BLaER1 treated with 17β-estradiol and CSF1 and Interleukin-3, amounts not matched to agents 10 nM and 100 nM (cell line): Measurements from ENCODE around the gene SORL1.
"Not testable (repeated sequence)": the region's sequence is repeated elsewhere in the genome, so short reads cannot be mapped to it uniquely, and the experiment has no call there.

Source experiments
- H3K27ac ChIP-seq, 11 experiments: shearing (Covaris generic); formaldehyde crosslinking; 2 replicates each; pipeline ENCODE4 v1.8.1; 2022
- H3K27me3 ChIP-seq, 11 experiments: shearing (Covaris generic); formaldehyde crosslinking; 2 replicates each; pipeline ENCODE4 v1.8.1; 2022
- H3K36me3 ChIP-seq, 11 experiments: shearing (Covaris generic); formaldehyde crosslinking; 2 replicates each; pipeline ENCODE4 v1.8.1; 2022
- H3K4me1 ChIP-seq, 10 experiments: shearing (Covaris generic); formaldehyde crosslinking; 2 replicates each; pipeline ENCODE4 v1.8.1; 2022
- H3K4me2 ChIP-seq, 11 experiments: shearing (Covaris generic); formaldehyde crosslinking; 2 replicates each; pipeline ENCODE4 v1.8.1; 2022
- H3K4me3 ChIP-seq, 10 experiments: shearing (Covaris generic); formaldehyde crosslinking; 2 replicates each; pipeline ENCODE4 v1.8.1; 2022
- H3K9ac ChIP-seq, 11 experiments: shearing (Covaris generic); formaldehyde crosslinking; 2 replicates each; pipeline ENCODE4 v1.8.1; 2022
- H3K9me3 ChIP-seq, 11 experiments: shearing (Covaris generic); formaldehyde crosslinking; replicated peaks in 1 of 11; 2 replicates each; pipeline ENCODE4 v1.8.1; 2022
- H4K20me1 ChIP-seq, 11 experiments: shearing (Covaris generic); formaldehyde crosslinking; 2 replicates each; pipeline ENCODE4 v1.8.1; 2022
- Cebpa-rat ChIP-seq, 11 experiments: shearing (Covaris generic); IDR thresholded peaks; 2 replicates each; pipeline ENCODE4 v1.8.1; 2022

The SORL1 gene

GRCh38 chr11:121503051-121503450 is 50.9 kb downstream of the SORL1 start:
- Histone ChIP-seq H3K4me1 (peaks cover 0 to 16% (median 9%) of the 10 kb centered on the region in 10 experiments; a peak in 12 of 20 replicates), H3K4me3 (no peak overlapping the region), H3K9me3 (peaks cover 32 to 80% (median 63%) of the 10 kb centered on the region in 11 experiments), H3K27ac (peak overlapping the region in 3 of 11 experiments; percentile 11 to 46 (median 15); a peak in 3 of 22 replicates), H3K36me3 (peaks cover 9 to 77% (median 61%) of the 10 kb centered on the region in 11 experiments; a peak in 20 of 22 replicates), H3K27me3 (no peaks in the 10 kb centered on the region), H3K9ac (no peak overlapping the region), H3K4me2 (peak overlapping the region in 6 of 11 experiments; percentile 29 to 83 (median 67); a peak in 11 of 22 replicates), H4K20me1 (no peaks in the 10 kb centered on the region)
- TF ChIP-seq Cebpa-rat (IDR thresholded peaks at IDR 0.05) = 0 out of 22 replicates have a peak, but pooled peaks of 3 of the 11 experiments have one; percentile 17 to 31 (median 26)

- not testable (repeated sequence) for H3K27ac ChIP-seq, H4K20me1 ChIP-seq, H3K27me3 ChIP-seq
Measured at GRCh38 chr11:121506237-121506636, 54.1 kb downstream of the SORL1 start.

GRCh38 chr11:121508449-121508848 is 56.3 kb downstream of the SORL1 start:
- Histone ChIP-seq H3K4me2 (no peak overlapping the region), H3K4me3 (no peak overlapping the region), H3K36me3 (peaks cover 4 to 50% (median 35%) of the 10 kb centered on the region in 11 experiments; a peak in 18 of 22 replicates), H3K9ac (no peak overlapping the region), H3K27me3 (0 out of 22 replicates have a peak, but pooled peaks cover 0 to 4% (median 0%) of the 10 kb centered on the region in 11 experiments), H3K9me3 (peaks cover 27 to 50% (median 39%) of the 10 kb centered on the region in 11 experiments), H3K27ac (no peak overlapping the region), H4K20me1 (no peaks in the 10 kb centered on the region), H3K4me1 (peaks cover 4 to 16% (median 12%) of the 10 kb centered on the region in 10 experiments)
- no peak for TF ChIP-seq Cebpa-rat (IDR thresholded peaks at IDR 0.05)

More at GRCh38 chr11:121506237-121506636, 54.1 kb downstream of the SORL1 start:
- Histone ChIP-seq H3K4me3 (peak overlapping the region in 1 of 10 experiments; percentile 19; a peak in 1 of 20 replicates), H3K9me3 (peaks cover 32 to 69% (median 57%) of the 10 kb centered on the region in 11 experiments), H3K4me1 (peaks cover 0 to 16% (median 9%) of the 10 kb centered on the region in 10 experiments; a peak in 12 of 20 replicates), H3K36me3 (peaks cover 4 to 68% (median 48%) of the 10 kb centered on the region in 11 experiments; a peak in 19 of 22 replicates)
- H3K4me2 ChIP-seq, H3K9ac ChIP-seq: not testable (repeated sequence)

- Histone ChIP-seq H3K4me3 (no peak overlapping the region), H3K36me3 (peaks cover 4 to 64% (median 41%) of the 10 kb centered on the region in 11 experiments; a peak in 17 of 22 replicates)
Measured at GRCh38 chr11:121510438-121510837, 58.3 kb downstream of the SORL1 start.

DNA sequence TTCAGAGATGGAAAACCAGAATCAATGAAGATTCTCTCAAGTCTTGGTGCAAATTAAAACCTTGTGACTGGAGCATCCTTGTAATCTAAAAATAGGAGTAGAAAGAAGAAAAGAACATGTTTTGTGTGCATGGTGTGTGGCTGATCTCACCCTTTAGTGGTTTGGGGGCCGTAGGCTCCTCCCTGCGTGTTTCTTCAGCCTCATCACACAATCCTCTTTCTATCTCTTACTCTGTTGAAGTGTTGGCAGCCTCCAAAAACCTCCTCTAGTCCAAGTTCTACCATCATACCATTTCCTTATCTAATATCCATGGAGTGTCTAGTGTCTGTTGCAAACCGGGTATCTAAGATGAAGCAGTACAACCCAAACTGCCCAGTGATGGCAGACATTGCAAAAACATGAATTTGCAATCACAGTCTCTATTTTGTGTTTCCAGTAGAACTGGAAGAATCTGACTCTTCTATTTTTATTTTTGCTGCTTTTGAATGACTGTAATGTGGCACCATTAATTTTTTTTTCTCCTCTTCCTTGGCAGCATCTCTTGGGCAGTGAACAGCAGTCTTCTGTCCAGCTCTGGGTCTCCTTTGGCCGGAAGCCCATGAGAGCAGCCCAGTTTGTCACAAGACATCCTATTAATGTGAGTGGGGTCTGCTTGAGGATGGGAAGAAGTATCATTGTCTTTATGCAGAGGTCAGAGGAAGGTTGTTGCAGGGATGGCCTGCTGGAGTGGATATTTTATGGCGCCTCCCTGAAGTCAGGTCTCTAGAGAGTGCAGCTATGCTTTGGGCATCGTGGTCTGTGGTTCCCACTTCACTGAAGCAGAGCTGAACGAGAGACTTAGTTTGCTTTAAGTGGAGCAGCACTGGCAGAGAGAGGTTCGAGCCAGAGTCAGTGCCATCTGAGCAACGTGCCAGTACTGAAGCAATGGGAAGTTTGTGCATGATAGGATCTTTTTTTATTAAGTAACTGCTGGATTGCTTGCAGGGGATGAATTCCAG is 60.7 kb downstream of the SORL1 start:
- peaks cover 0 to 66% (median 38%) of the 10 kb centered on the region in 11 experiments; a peak in 17 of 22 replicates for H3K36me3 ChIP-seq
- H3K4me3 ChIP-seq = no peak overlapping the region
- H3K9ac ChIP-seq = no peak overlapping the region
- H4K20me1 ChIP-seq = no peaks in the 10 kb centered on the region
- TF ChIP-seq Cebpa-rat (IDR thresholded peaks at IDR 0.05) = no peak
- H3K27me3 ChIP-seq = 0 out of 22 replicates have a peak, but pooled peaks cover 0 to 4% (median 0%) of the 10 kb centered on the region in 11 experiments
- H3K4me1 ChIP-seq = peaks cover 16 to 47% (median 42%) of the 10 kb centered on the region in 10 experiments; a peak in 19 of 20 replicates
- peak overlapping the region in 9 of 11 experiments; percentile 25 to 77 (median 65); a peak in 17 of 22 replicates for H3K4me2 ChIP-seq
- no peak overlapping the region for H3K27ac ChIP-seq
- H3K9me3 ChIP-seq = peaks cover 4 to 12% (median 8%) of the 10 kb centered on the region in 11 experiments; a peak in 18 of 22 replicates

More at GRCh38 chr11:121510438-121510837, 58.3 kb downstream of the SORL1 start:
- no peak overlapping the region for H3K4me2 ChIP-seq
- H4K20me1 ChIP-seq = no peaks in the 10 kb centered on the region
- peaks cover 12 to 36% (median 32%) of the 10 kb centered on the region in 10 experiments; a peak in 19 of 20 replicates for H3K4me1 ChIP-seq
- H3K9me3 ChIP-seq = peaks cover 25 to 32% (median 30%) of the 10 kb centered on the region in 11 experiments
- H3K9ac ChIP-seq = no peak overlapping the region
- TF ChIP-seq Cebpa-rat (IDR thresholded peaks at IDR 0.05) = no peak
- H3K27me3 ChIP-seq = 0 out of 22 replicates have a peak, but pooled peaks cover 0 to 4% (median 0%) of the 10 kb centered on the region in 11 experiments
- no peak overlapping the region for H3K27ac ChIP-seq

GRCh38 chr11:121513807-121514206 is 61.7 kb downstream of the SORL1 start:
- peaks cover 0 to 62% (median 30%) of the 10 kb centered on the region in 11 experiments; a peak in 17 of 22 replicates for H3K36me3 ChIP-seq
- peak overlapping the region in 9 of 11 experiments; percentile 62 to 77 (median 66); a peak in 18 of 22 replicates for H3K4me2 ChIP-seq
- H3K9me3 ChIP-seq = peaks cover 0 to 7% (median 0%) of the 10 kb centered on the region in 11 experiments; a peak in 4 of 22 replicates
- H3K27me3 ChIP-seq = peaks cover 0 to 5% (median 0%) of the 10 kb centered on the region in 11 experiments; a peak in 1 of 22 replicates
- peaks cover 16 to 57% (median 52%) of the 10 kb centered on the region in 10 experiments; a peak in 19 of 20 replicates for H3K4me1 ChIP-seq
- H3K4me3 ChIP-seq = no peak overlapping the region
- no peaks in the 10 kb centered on the region for H4K20me1 ChIP-seq
- no peak for TF ChIP-seq Cebpa-rat (IDR thresholded peaks at IDR 0.05)
- no peak overlapping the region for H3K9ac ChIP-seq
- no peak overlapping the region for H3K27ac ChIP-seq

- H4K20me1 ChIP-seq = no peaks in the 10 kb centered on the region
- H3K4me1 ChIP-seq = peaks cover 23 to 66% (median 61%) of the 10 kb centered on the region in 10 experiments
- peaks cover 0 to 12% (median 0%) of the 10 kb centered on the region in 11 experiments; a peak in 2 of 22 replicates for H3K27me3 ChIP-seq
- H3K36me3 ChIP-seq = peaks cover 0 to 59% (median 21%) of the 10 kb centered on the region in 11 experiments; a peak in 17 of 22 replicates
- TF ChIP-seq Cebpa-rat (IDR thresholded peaks at IDR 0.05) = no peak
- peaks cover 0 to 14% (median 5%) of the 10 kb centered on the region in 11 experiments; a peak in 7 of 22 replicates for H3K9me3 ChIP-seq
- peak overlapping the region in 10 of 11 experiments; percentile 35 to 77 (median 66); a peak in 20 of 22 replicates for H3K4me2 ChIP-seq
- no peak overlapping the region for H3K4me3 ChIP-seq
- no peak overlapping the region for H3K27ac ChIP-seq
- H3K9ac ChIP-seq = no peak overlapping the region
Measured at GRCh38 chr11:121514432-121515334, 62.6 kb downstream of the SORL1 start.
